NCI-H2081 treated with DMSO at 0.1 percent for 48 hours (cell line): ENCODE measurements around the gene PRH2.

ENCODE experiments used
- DNase-seq: peaks from one replicate; lab custom pipeline; 2025; lab: John Stamatoyannopoulos, UW

The PRH2 gene

GRCh38 chr12:10928746-10929286, at the start of gene PRH2:
Gene PRH2 (plus strand): TSS chr12:10929236. CDS start chr12:10929274, 38 bp downstream.
- no peak for DNase-seq

GRCh38 chr12:10884086-10884725, 44.8 kb upstream of the PRH2 start, which contains the start of gene PRH1:
Gene PRH1 (minus strand): TSS chr12:10884255. CDS start chr12:10884217, 38 bp downstream.
- DNase-seq, result no peak

- no peak for DNase-seq
Observed at GRCh38 chr12:10889226-10889625, 39.8 kb upstream of the PRH2 start.

GRCh38 chr12:10891937-10892336, 37.1 kb upstream of the PRH2 start:
- DNase-seq, result no peak

GRCh38 chr12:10896854-10897253, 32.2 kb upstream of the PRH2 start:
- no peak for DNase-seq

GRCh38 chr12:10900530-10900929, 28.5 kb upstream of the PRH2 start:
- no peak for DNase-seq

GRCh38 chr12:10900972-10901371, 28.1 kb upstream of the PRH2 start:
- DNase-seq, result no peak

- DNase-seq, result no peak
Observed at GRCh38 chr12:10901427-10901826, 27.6 kb upstream of the PRH2 start.

GRCh38 chr12:10904686-10905085, 24.4 kb upstream of the PRH2 start:
- no peak for DNase-seq

- no peak for DNase-seq
Observed at GRCh38 chr12:10909462-10909861, 19.6 kb upstream of the PRH2 start, which contains the start of gene TAS2R13. Gene TAS2R13 (minus strand): TSS chr12:10909562. CDS start chr12:10909298, 264 bp downstream.

- DNase-seq, result no peak
Observed at GRCh38 chr12:10910380-10910779, 18.7 kb upstream of the PRH2 start.

GRCh38 chr12:10919809-10920208, 9.2 kb upstream of the PRH2 start:
- no peak for DNase-seq

- no peak for DNase-seq
Observed at GRCh38 chr12:10926269-10926668, 2.8 kb upstream of the PRH2 start.

GRCh38 chr12:10936506-10936905, 7.5 kb downstream of the PRH2 start:
- DNase-seq, result no peak

- DNase-seq, result no peak
Observed at GRCh38 chr12:10939163-10939562, 10.1 kb downstream of the PRH2 start, which contains the start of gene TAS2R14. Gene TAS2R14 (minus strand): TSS chr12:10939263. CDS start chr12:10939207, 56 bp downstream.

- no peak for DNase-seq
Observed at GRCh38 chr12:10940389-10940788, 11.4 kb downstream of the PRH2 start.

GRCh38 chr12:10941369-10941768, 12.3 kb downstream of the PRH2 start:
- DNase-seq, result no peak

GRCh38 chr12:10941916-10942607, 13.0 kb downstream of the PRH2 start:
- DNase-seq, result no peak

- DNase-seq, result no peak
Observed at GRCh38 chr12:10943167-10943566, 14.1 kb downstream of the PRH2 start.

- DNase-seq, result no peak
Observed at GRCh38 chr12:10952645-10953044, 23.6 kb downstream of the PRH2 start.

GRCh38 chr12:10956085-10956484, 27.0 kb downstream of the PRH2 start:
- DNase-seq, result no peak

- DNase-seq, result no peak
Observed at GRCh38 chr12:10957741-10958140, 28.7 kb downstream of the PRH2 start.

GRCh38 chr12:10959804-10960203, 30.8 kb downstream of the PRH2 start:
- no peak for DNase-seq
